HUDEP-2 (cell line): Measurements from ENCODE around the gene TMEM238L.

ENCODE experiments used
- DNase-seq, 76 experiments: peaks; one replicate each; lab custom pipeline; 2025; ENCODE audit not compliant: unreplicated experiment in 76 of 76; lab: John Stamatoyannopoulos, UW

Gene TMEM238L

DNA sequence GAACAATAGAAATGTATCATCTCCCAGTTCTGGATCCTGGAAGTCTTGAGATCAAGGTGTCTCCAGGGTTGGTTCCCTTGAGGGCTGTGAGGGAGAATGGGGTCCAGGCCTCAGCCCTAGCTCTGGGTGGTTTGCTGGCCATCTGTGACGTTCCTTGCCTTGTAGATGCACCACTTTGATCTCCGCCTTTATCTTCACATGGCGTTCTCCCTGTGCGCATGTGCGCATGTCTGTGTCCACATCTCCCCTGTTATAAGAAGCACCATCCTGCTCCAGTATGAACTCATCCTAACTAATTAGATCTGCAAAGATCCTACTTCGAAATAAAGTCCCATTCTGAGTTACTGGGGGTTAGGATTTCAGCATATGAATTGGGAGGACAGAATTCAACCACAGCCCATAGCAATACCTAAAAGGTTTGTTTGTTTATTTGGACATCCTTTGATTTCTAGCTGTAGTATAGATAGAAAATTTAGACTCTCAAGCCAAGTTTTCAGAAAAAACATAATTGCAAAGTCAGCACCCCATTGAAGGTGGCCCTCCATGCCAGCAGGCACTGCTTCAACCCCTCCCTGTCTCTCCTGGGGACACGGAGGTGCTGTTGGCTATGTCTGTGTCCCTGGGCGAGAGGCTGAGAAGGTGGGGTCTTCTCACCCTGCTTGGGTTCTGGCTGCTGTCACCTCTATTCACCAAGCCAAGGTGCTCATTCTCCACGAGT is 2.8 kb upstream of the TMEM238L start:
- no peak for DNase-seq

DNA sequence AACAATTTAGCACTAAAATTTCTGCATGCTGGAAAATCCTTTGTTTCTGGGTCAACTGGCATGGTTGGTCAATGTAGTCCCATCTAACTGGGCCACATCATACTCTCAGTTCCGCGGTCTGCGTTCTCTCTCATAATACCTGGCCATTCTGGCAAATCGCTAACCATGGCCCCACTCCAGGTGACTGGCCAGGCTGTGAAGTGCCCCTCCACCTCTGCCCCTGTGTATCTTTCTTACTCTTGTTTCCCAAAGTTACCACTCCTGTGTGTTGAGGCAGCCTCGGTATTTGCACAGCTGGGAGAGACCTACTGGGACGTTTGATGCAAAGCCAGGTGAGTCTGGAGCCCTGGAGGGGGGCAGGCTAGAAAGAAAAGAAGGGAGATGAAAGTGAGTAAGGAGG is 2.0 kb upstream of the TMEM238L start:
- DNase-seq = no peak

DNA sequence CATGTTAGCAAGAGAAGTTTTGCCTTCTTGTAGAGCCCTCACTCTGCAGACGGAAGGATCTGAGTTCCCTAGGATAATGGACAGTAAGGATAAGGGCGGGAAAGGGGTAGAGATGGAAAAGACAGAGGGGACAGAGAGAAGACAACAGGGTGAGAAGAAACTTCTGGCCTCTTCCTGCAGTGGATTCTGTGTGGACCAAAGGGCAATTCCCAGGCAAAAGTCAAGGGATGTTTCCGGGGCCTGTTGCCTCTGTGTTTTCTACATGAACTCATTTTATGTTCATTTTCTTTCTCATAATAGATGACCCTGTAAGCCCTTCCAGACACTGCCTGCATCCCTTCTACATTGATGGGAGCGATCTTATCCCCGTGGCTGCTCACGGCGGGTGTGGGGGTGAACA is 647 bp upstream of the TMEM238L start:
- no peak for DNase-seq

DNA sequence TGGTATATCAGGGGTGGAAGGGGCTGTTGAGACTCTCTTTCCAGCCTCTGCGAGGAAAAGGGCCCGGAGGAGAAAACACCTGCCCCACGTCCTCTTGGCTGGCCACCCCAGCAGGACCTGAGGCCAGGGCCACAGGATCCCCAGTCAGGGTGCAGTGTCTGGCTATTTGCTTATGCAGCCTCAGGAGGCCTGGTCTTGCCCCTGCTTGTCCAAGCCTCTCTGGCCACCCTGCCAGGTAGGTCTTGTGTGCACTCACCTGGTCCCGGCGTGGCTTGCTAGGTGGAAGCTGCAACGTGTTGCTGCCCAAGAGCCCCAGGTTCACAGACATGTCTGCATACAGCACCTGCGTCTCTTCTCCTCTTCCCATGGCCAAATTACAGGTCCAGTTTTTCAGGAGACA is 549 bp downstream of the TMEM238L start:
- no peak for DNase-seq

DNA sequence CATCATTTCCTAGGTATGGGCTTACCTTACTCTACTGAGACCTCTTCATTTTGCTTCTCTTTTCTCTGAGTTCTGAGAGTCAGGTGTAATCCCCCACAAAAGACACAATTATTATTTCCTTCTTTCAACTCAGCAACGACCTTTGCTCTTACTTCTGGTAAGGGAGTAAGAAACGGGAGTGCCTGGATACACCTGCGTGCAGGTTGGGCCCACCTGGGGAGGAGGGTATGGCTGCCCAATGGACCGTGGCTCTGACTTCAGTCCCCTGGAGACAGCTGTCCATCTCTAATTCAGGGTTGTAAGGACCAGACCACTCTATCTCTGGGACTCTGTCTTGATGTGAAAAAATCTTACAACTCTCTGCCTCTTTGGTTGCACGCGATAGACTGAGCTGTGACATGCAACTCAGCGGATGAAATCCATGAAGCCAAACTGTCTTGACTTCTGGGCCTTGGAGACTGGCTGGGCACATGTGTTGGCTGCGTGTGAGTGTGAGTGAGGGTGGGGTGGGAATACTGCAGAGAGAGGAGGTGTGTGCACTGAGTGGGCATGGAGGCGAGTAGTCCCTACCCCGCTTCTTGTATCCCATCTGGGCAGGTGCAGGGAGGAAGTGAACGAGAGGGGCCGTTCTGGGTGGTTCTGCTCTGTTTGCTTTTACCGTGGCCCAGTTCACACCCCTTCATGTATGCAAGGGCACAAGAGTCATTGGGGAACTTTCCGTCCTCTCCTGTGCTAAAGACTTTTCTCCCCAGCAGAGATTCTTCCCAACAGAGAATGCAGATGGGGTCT is 1.2 kb downstream of the TMEM238L start:
- no peak for DNase-seq

DNA sequence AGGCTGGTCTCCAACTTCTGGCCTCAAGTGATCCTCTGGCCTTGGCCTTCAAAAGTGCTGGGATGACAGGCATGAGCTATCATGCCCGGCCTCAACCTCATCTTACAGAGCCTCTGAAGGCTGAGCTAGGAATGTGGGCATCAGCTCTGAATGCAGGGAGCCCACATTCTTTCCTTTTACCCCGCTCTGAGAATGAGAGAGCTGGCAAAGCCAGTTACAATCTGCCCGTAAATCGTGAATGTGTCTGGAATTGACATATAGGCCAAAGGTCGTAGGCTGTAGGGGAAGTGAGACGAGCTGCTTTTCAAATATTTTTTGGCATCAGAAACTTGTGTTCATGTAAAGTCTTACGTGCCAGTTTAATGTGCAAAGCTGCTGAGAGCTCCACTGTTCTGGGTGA is 4.5 kb downstream of the TMEM238L start:
- no peak for DNase-seq

DNA sequence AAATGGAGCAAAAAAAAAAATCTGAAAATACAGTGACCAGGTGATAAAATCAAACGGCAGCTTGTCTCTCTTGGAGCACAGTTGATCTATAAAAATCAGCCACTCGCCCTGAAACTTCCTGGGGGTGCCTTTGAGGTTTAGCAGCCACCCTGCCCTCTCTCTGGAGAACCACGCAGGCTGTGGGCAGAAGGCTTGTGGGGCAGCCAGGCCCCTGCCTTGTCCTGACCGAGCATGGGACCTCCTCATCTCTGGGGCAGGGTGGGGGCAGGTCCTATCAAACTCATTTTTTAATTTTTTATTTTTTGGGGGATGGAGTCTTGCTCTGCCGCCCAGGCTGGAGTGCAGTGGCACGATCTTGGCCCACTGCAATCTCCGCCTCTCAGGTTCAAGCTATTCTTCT is 5.0 kb downstream of the TMEM238L start:
- no peak for DNase-seq

DNA sequence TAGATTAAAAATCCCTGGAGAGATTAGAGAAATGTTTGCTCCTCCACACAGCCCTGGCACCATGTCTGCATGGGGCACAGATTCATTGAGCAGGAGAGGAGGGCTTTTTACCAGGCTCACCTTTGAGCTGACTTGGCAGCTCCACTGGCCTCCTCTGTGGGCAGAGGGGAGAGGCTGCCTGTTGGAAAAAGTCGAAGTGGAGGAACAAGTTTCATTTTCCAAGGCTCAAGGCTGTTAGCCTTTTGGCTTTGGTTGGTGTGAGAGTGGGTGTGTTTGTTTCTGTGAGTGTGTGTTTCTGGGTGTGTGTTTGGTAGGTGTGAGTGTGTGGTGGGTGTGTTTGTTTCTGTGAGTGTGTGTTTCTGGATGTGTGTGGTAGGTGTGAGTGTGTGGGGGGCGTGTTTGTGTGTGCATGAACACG is 5.6 kb downstream of the TMEM238L start:
- DNase-seq = no peak

DNA sequence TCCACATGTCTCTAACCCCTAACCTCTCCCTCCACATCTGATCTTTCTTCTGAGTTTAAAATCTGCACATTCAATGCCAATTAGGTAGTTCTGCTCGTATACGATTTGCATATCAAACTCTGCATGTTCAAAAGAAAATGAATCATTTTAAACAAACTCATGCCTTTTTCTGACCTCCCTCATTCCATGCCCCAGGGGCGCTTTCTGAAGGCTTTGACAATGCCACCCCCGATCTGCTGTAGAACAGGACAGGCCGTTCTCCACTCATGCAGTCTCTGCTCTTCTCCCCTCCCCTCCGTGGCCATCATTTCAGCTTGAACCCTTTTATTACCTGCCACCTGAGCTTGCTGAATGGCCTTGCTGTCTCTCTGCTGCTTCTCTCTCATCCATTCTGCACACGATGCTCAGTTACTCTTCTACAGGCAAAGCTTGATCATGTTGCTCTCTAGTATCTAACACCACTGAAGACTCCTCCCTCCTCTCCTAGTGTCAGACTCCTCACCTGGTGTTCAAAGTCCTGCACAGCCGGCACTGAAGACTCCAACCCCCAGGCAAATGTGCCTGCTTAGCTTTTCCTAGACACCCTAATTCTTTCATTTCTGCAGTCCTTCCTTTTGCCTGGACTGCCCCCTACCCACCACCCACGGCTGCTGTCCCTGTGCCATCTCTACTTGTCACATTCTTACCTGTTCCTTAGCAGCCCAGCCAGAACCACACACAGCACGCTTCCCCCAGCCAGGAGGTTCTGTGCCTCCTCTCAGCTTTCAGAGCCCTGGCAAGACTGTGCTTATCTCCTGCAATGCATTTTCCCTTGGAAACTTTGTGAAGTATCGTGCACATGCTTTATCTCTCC is 6.2 kb downstream of the TMEM238L start:
- DNase-seq = no peak

DNA sequence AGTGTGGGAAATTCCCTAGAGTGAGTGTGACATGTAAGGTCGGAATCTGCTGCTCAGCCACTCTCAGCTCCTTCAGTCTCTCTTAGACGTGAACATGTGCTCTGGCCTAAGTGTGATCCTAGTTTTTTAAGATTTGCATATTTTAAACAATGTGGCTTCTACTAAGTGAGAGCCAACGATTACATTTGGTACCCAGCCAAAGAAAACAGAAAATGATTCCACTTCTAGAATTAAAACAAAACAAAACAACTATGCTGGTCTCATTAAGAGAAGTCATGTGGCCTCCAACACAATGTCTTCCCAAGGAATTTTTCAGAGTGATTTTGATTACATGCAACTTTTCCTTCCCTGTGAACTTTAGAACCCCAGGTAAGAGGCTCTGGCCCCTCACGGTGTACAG is 10.1 kb downstream of the TMEM238L start:
- no peak for DNase-seq

DNA sequence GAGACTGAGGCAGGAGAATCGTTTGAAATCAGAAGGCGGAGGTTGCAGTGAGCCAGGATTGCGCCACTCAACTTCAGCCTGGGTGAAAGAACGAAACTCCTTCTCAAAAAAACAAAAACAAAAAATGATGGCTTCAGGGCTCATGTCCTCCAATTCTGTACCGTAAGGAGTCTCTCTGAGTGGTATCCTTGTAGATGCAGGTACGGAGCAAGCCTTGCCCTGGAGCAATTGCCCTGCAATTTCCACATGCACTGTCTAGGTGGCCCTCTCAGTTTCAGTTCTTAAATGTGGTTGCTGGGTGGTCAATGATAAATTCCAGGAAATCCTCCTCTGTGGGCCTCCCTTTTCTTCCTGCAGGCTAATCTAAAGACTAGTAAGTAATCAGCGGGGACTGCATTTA is 10.6 kb downstream of the TMEM238L start:
- DNase-seq = no peak

DNA sequence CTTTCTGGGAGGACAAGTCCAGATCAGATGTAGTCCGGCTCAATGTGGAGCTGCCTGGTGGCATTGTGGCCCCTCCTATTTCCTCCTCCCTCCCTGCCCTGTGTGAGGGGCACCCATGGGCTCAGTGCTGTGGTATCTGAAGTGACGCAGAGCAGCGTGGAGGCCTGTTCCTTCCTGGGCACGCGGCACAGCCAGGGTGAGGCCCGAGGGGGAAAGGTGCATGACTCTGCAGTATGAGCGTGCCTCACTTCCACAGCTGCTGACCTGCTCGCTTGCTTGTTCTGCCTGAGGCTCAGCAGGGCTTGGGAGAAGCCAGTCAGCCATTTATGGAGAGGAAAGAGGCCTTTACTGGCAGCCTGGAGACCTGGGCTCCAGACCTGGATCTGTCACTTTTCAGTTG is 11.7 kb downstream of the TMEM238L start:
- DNase-seq = no peak

DNA sequence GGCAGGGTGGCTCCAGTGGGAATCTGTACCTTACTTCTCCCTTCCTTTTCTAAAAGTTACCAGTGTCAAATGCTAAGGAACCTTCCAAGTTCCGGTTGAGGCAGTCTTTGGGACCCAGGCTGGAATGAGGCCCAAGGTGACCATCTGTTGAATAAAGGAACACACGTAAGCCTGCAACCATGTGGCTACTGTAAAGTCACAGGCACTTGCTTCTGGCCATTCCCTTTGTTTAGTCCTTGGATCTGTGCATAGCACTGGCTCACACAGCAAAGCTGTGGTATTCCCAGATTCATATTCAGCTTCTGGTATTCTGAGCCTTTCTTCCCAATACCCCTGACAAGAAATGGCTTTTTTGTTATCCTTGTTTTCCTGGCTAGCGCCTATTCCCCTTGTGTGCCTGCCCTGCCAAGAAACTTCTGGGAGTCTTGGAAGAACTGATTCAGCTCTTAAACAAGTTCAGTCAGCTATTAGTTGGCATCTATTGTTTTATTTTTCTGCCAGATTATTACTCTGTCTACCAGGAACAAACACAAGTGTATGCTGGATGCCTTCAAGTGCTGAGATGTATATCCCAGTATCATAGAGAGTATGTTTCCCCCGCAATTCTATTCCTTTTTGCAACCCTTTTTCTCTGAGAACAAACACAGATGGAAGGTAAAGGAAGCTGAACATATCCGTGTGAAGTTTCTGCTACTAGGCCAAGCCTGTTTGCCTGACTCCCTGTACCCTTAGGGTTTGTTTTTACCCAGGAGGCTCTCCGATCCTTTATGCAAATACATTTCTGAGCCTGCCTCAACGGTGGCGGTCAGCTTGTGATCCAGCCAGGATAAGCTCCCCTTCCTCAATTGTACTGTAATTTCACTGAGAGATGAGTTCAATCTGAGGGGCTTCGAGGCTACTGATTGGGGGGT is 13.2 kb downstream of the TMEM238L start:
- DNase-seq = no peak

DNA sequence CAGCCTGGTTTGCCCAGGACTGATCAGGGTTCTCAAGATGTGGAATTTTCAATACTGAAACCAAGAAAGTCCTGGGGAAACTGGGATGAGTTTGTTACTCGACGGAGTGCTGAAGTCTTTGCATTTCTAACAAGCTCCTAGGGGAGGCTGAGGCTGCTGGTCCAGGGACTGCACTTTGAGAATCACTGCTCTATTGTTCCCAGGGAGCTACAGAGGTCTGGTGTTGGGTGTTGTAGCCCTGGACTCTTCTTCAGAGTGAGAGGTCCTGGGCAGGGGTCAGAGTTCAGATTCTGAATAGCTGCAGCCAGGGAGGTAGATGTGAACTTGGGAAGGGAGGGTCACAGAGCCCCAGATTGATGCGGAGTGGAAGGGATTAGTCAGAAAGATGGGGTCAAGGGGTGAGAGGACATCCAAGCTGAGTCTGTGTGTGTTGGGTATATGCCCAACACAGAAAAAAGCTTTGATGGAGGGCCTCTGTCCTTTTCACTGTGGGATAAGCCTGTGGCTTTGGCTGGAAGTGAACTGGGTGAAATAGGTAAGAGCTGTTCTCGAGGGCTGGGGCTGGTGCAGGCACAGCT is 14.1 kb downstream of the TMEM238L start:
- no peak for DNase-seq

DNA sequence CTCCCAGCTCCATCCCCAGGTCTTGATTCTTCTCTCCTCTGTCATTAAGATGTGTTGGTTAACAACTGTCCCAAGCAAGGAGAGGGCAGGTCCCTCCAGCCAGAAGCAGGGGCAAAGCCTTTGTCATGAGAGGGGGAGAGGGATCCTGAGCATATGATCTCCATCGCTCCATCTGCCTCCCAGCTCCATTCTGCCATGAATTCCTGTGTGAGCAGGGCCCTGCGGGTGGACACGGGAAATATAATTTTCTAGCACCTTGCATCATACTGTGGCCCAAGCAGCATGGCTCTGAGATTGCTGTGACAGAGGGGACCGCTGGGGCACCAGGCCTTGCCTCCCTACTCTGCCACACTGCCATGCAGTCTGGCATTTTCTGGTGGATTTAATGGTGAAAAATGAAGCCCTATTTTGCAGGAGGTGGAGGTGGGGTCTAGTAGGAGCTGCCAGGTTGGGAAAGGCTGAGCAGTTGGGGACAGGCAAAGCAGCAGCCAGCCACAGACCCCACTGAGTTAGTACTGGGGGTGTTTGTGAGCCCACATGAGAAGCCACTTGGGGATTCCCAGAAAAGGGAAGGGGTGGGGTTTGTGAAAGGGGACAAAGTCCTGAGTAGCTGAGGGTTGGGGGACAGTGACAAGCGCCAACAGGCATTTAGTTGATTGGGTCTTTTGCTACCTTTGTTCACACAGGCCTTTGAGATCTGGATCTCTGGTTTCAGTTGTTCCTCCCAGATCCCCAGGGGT is 16.4 kb downstream of the TMEM238L start:
- no peak for DNase-seq

DNA sequence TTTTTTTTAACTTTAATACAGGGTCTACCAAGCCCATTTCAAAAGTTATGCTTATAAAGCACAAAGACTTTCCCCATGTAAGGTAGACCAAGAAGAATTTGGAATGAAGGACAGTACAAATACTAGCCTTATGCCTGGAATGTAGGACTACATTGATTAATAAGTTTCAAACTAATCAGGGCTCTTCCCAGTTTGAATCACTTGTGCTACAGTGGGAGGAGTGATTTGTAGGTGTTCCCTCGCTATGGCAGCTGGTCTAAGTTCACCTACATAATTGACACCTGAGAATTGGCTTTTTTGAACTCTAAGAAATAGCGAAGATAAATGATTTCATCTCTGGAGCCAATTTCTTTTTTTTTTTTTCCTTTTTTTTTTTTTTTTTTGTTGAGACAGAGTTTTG is 18.6 kb downstream of the TMEM238L start:
- DNase-seq = no peak

DNA sequence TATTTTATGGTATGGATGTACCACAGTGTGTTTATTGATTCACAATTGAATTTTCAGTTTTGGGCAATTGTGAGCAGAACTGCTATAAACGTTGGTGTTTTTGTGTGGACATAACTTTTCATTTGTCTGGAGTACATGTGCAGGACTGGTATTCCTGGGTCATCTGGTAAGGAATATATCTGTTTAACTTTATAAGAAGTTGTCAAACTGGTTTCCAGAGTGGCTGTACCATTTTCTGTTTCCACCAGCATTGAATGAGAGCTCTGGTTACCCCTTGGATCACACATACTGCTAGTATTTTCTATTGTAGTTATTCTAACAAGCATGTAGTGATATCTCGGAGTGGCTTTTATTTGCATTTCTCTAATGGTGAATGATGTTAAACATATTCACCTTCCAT is 24.3 kb downstream of the TMEM238L start:
- no peak for DNase-seq

DNA sequence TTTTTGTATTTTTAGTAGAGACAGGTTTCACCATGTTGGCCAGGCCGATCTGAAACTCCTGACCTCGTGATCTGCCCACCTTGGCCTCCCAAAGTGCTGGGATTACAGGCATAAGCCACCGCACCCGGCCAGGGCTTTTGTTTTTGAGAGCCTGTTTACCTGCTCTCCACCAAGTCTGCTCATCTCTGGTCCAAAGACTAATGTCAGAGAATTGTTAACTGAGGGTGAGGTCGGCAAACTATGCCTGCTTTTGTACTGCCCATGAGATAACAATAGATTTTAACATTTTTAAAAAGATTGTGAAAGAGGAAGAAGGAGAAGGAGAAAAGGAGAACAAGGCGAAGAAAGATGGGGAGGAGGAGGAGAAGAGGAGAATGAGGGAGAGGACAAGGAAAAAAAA is 26.0 kb downstream of the TMEM238L start:
- no peak for DNase-seq

DNA sequence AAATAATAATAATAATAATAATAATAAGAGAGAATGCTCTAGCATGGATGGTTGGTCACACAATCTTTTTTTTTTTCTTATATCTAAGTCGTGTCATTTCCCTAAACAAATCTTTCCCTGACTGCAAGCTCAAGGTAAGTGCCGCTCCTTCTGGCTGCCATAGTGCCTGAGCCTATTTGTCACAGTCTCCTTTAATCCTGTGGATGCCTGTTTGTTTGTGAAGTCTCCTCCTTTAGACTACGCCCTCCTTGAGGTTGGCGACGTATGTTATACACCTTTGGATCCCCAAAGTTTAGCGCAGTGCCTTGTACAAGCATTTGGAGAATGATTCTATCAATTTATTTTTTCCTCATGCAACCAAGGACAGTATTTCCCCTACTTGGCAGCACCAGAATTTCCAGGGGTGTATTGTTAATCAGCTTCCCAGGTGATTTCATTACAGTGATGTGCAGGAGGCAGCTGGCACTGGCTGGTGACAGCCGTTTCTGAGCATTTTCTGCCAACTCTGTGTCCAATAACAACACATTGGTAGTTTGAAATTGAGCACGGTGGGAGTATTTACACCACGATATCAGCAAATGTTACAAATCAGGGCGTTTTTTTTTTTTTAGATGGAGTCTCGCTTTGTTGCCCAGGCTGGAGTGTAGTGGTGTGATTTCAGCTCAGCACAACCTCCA is 26.6 kb downstream of the TMEM238L start:
- no peak for DNase-seq
